Middle frontal gyrus (tissue), 1 donor: ENCODE measurements around the gene PODXL2.

Experiments
- DNase-seq: peaks from one replicate; pipeline ENCODE4 v3.0.0-alpha.2; 2015; ENCODE audit warnings: low spot score; ENCODE audit errors: extremely low spot score

PODXL2 gene

DNA sequence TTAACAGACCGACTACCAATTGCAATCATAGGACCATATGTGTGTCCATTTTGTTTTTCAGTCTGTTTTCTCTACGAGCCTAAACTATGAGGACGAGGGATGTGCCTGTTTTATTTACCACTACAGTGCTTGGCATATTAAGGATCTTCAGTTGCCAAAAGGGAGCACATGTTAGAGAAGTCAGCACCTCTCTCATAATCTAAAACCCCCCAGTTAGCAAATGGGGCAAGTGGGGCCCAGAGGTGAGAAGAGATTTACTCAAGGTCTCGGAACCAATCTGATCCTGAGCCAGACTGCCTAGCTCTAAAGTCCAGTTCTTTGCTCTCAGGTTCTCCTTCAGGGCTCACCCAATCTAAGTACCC, 578 bp upstream of the PODXL2 start:
- DNase-seq = no peak

DNA sequence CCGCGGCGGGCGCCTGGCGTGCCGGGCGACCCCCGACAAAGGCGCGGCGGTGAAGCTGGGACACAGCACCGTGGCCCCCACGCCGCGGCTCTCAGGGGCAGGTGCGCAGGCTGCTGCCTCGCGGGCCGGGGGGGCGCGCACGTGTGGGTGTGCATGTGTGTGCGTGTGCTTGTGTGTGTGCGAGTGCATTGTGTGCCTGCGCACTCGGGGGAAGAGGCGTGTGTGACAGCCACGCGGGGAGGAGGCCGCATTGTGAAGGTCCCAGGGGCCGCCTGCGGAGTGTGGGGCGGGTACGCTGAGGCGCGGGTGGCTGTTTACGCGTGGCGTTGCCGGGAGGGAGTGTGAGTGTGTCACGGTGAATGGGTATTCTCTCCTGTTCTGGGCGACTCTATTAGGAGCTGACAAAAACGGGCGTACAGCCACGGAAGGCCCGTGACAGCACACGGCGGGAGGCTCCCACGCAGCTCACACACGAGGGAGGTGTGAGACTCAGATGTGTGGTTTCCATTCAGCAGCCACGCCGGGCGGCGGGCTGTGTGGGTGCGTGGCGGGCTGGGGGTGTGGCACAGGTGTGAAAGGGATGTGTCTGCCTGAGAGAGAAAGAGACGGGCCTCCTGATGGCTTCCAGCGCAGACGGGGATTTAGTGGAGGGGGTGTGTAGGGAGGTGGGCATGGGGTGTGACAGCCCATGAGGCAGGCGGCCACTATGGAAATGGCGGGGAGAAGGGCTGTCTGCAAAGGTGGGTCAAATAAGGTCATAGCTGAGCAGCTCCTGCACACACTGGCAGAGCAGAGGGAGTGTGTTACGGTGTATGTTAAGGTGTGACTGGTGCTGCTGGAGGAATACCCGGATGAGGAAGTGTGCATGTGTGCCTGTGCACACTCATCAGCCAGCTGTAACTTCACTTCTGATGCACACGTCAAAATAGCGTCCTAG, 750 bp downstream of the PODXL2 start:
- no peak for DNase-seq

DNA sequence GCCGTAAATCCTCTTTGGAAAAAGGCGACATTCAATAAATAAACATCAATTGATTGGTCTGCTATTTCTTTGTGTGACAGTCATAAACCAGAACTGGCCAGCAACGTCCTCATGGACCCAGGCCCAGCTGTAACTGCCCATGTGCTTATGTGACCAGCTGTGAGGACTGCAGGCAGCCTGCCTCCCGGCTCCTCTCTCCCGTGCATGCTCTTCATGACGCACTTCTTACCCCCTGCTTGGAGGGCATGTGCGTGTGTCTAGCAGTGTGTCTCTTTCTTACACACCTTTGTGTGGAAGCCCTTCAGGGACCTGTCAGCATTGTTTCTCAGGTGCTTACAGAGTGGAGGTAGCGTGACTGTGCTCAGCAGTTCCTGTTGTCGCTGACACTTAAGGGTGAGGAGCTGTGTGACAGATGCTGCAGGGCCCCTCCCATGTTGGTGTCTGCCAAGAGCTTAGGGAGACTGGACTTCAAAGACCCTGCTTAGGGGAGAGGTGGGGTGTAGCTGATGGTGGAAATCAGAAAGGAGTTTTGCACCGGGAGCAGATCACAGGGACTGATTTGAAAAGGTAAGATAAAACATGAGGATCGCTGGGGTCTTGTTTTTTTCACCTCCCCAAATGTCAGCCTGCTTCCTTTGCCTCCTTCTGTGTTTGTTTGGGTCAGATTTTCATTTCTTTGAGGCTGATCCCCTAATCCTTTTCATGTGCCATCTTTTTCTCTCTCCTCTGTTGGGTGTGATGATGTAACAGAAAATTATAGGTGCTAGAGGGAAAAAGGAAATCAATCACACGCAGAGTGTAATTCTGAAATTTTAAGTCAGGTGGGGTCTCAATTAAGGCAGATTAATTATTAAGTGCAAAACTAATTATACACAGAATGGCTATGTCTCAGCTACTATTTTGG, 2.1 kb downstream of the PODXL2 start:
- no peak for DNase-seq

- DNase-seq = no peak
These were observed 3.2 kb downstream of the PODXL2 start for GRCh38 chr3:127632035-127632820.

GRCh38 chr3:127634653-127635052, 5.7 kb downstream of the PODXL2 start:
- DNase-seq = no peak

DNA sequence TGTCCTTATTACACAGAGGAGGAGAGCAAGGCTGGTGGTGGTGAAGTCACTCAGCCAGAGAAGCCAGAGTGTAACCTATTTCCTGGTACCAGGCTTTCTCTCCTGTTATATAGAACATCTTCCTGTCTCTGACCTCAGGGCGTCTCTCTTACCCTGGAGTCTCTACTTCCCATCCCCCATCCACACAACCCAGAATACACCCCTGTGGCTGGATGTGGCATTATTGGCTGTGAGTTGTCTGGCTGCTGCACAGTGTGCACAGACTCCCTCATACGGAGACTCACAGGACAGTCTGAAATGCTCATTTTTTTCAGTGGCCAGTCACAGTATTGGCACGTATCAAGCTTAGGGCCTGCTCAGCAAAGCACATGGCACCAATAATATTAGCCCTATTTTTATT, 8.6 kb downstream of the PODXL2 start:
- no peak for DNase-seq

- no peak for DNase-seq
These were observed 9.0 kb downstream of the PODXL2 start for GRCh38 chr3:127637971-127638370.

DNA sequence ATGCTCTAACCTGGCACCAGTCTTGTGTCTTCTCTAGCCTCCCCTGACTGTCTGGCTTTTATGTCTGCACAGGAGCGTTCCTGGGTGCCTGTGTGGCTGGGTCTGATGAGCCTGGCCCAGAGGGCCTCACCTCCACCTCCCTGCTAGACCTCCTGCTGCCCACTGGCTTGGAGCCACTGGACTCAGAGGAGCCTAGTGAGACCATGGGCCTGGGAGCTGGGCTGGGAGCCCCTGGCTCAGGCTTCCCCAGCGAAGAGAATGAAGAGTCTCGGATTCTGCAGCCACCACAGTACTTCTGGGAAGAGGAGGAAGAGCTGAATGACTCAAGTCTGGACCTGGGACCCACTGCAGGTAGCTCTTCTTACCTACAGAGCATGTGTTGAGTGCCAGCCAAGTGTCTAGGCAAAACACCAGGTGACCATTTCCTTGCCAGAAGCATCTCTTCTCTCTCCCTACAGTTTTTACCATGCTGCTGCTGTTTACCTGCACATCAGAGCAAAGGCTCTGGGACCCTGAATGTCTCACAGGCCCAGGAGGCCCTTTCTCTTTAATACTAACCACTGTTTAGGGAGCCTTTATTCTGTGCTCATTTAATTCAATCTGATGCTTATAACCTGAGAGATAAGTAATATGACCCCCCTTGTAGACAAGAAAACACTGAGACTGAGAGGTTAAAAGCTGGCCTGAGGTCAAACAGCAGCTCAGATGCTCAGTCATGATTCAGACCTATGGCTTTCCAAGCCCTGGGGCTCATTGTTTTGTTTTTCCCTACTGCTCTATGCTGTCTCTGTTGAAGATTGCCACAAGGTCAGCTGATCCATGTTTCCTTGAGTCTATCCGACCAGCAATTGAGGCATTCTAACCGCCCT, 10.4 kb downstream of the PODXL2 start:
- no peak for DNase-seq

GRCh38 chr3:127640042-127640355, 11.0 kb downstream of the PODXL2 start:
- DNase-seq = no peak

GRCh38 chr3:127644641-127645370, 15.8 kb downstream of the PODXL2 start:
- no peak for DNase-seq

DNA sequence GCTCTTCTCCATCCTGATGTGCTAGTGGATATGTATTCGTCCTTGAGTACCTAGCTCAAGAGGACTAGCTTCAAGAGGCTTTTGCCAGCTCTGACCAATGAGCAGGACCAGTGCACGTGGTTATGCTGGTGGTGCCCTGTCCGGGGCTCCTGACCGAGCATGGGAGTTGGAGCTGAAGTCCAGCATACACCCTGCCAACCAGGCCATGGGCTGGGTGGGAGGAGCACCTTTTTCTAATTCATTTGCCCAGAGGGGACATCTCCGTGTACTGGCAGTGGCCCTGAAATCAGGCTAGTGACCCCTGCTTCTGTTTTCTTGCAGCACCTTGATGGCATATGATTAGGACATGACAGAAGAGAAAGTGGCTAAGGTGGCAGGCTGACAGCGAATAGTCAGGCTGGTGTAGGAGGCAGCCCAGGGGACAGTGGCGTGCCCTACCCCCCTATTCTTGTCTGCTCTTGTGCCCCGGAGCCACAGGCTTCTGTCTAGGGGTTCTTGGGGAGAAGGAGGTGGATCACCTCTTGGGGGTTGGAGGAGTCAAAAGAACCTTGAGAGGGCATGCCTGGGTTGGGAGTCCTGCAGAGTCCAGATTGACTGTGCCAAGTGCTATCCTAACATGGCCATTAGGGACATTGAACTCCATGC, 16.5 kb downstream of the PODXL2 start:
- no peak for DNase-seq

DNA sequence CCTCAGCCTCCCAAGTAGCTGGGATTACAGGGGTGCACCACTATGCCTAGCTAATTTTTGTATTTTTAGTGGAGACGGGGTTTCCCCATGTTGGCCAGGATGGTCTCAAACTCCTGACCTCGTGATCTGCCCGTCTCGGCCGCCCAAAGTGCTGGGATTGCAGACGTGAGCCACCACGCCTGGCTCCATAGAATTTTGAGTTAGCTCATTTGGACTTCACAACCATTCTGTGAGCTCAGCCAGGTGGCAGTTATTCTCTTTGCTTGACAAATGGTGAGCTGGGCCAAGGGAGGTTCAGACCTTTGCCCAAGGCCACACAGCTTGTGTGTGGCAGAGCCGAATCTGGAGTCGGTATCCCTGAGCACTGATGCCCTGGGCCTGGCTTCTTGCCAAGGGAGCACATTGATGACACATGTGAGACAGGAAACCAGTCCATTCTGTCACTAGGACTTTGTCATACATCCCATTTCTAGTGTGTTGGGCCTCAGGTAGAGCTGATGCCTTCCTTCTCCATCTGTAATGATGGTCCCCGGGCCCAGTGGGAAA, 17.6 kb downstream of the PODXL2 start:
- DNase-seq = no peak

DNA sequence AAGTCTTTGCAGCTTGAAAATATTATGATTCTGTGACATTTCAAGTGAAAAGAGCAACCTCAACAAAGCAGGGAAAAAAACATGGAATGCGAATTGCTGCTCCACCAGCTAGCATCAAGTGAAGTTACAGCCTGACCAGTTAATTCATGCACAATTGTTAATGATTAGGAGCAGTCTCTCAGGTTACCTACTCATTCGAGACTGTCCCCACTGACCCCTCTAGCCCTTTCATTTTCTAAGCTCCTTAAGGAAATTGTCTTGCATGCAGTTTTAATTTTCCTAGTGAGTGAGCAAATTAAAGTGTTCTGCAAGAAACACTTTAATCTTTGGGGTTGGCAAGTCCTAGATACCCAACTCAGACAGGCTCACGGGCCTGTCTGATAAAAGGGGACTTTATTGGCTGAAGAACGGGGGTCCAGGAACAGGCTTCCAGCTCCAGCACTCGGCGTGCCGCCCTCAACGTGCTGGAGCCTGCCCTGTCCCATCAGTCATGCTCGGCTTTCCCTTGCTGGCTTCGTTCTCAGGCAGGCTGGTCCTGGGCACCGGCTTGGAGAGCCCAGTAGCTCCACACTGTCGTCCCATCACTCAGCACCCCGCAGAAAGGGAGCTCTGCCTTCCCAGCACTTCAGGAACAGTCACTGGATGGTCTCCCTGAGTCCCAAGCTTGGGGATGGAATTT, 18.3 kb downstream of the PODXL2 start:
- no peak for DNase-seq

GRCh38 chr3:127647845-127648204, 18.8 kb downstream of the PODXL2 start:
- DNase-seq = no peak

- no peak for DNase-seq
These were observed 21.3 kb downstream of the PODXL2 start for GRCh38 chr3:127650236-127650635.

DNA sequence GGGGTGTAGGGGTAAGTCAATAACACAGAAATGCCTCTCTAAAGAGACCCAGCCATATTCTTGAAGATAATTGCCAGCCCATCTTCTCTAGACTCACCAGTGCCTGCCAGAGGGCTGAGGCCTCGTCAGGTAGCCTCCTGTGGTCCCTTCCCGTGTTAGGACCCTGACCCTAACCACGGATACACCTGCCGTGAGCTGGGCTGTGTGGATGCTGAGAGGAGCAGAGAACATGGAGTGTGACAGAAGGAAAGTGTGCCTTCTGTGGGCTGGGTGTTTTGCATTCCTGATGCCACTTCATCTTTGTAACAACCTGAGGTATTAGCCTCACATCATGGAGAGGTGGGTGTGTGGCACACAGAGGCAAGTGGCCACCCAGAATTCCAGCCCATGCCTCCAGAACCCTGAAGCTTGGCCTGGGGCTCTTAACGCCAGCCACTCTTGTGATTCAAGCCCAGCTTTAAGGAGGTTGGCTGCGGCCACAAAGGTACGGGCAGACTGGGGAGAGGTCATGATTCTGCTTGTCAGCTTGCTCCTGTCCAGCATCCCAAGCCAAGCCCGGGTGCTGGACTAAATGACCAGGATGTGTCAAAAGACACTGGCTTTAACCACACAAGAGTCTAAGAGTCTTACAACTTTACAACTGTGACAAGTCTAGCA, 22.7 kb downstream of the PODXL2 start:
- no peak for DNase-seq

DNA sequence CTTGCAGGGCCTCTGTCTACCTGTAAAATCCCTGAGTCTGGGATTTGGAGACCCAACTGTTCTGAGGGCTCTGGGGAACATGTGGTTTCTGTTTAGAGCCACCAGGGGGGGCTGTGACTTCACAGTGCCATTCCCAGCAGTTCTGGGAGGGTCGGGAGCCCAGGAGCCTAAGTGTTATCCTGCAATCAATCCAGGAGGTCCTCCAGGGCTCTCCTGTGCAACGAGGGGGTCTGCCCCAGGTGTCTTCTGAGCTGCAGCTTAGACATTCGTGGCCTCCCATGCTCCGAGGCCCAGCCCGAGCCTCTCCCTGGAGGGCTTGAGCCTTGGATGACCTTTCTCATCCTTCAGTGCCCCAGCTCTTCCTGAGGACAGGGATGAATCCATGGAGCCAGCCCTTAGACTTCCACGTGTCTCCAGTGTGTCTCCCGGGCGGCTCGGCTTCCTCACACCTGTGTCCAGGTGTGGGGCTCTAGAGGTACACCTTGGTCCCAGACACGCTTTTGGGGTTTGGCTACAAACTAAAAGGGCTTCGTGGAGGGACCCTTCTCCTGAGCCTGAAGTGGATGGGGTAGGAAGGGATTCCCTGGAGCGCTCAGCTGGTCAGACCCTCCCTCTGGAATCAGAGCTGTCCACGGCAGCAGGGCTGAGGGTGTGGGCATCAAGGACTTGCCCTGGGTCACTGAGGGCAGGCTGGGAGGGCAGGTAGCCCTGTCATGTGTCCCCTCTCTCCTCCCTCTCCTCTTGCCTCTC, 23.4 kb downstream of the PODXL2 start:
- no peak for DNase-seq

- no peak for DNase-seq
These were observed 25.4 kb downstream of the PODXL2 start for GRCh38 chr3:127654374-127654773.
